ENCODE data around the gene TPM1.

The TPM1 gene

GRCh38 chr15:63072023-63072650 lies 29.6 kb downstream of the TPM1 start:
- DNase-seq (ENCODE audit: low spot score): no peak

DNA sequence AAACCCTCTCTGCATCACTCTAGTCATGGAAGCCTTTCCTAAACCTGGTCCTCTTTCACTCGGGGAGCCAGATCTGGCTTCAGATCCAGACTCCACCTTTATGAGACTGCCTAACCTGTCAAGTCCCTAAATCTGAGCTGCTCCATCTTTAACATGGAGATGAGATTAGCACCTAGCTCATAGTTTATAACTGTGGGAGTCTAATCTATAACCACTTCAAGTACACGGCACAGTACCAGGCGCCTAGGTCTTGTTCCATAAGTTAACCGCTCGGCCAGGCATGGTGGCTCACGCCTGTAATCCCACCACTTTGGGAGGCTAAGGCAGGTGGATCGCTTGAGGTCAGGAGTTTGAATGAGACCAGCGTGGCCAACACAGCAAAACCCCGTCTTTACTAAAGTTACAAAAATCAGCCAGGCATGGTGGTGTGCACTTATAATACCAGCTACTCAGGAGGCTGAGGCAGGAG lies 30.3 kb downstream of the TPM1 start:
- Histone ChIP-seq H3K36me3 (ENCODE audit: low read depth) (peaks cover 32% of the 10 kb centered on the region), H3K27ac (ENCODE audit: poor library complexity, severe bottlenecking) (no peak overlapping the region), H3K4me1 (ENCODE audit: insufficient read depth, poor library complexity, severe bottlenecking) (no peaks in the 10 kb centered on the region), H3K27me3 (ENCODE audit: insufficient read depth, poor library complexity, severe bottlenecking) (no peaks in the 10 kb centered on the region), H3K4me3 (ENCODE audit: severe bottlenecking) (no peak overlapping the region), H3K9me3 (ENCODE audit: severe bottlenecking) (no peaks in the 10 kb centered on the region)
- TF ChIP-seq CTCF (IDR thresholded peaks at IDR 0.05; ENCODE audit: poor library complexity, severe bottlenecking): no peak
- no peak for DNase-seq (ENCODE audit: low spot score)
- ATAC-seq (ENCODE audit: low read depth): peak; percentile 19; the same call in 2 of the 3 replicates

More at GRCh38 chr15:63072023-63072650, 29.6 kb downstream of the TPM1 start:
- no peak overlapping the region for H3K27ac ChIP-seq (ENCODE audit: poor library complexity, severe bottlenecking)
- no peaks in the 10 kb centered on the region for H3K27me3 ChIP-seq (ENCODE audit: insufficient read depth, poor library complexity, severe bottlenecking)
- no peak overlapping the region for H3K4me3 ChIP-seq (ENCODE audit: severe bottlenecking)
- peaks cover 38% of the 10 kb centered on the region for H3K36me3 ChIP-seq (ENCODE audit: low read depth)
- no peak for TF ChIP-seq CTCF (IDR thresholded peaks at IDR 0.05; ENCODE audit: poor library complexity, severe bottlenecking)
- ATAC-seq (ENCODE audit: low read depth): no peak
- no peaks in the 10 kb centered on the region for H3K9me3 ChIP-seq (ENCODE audit: severe bottlenecking)
- no peaks in the 10 kb centered on the region for H3K4me1 ChIP-seq (ENCODE audit: insufficient read depth, poor library complexity, severe bottlenecking)

DNA sequence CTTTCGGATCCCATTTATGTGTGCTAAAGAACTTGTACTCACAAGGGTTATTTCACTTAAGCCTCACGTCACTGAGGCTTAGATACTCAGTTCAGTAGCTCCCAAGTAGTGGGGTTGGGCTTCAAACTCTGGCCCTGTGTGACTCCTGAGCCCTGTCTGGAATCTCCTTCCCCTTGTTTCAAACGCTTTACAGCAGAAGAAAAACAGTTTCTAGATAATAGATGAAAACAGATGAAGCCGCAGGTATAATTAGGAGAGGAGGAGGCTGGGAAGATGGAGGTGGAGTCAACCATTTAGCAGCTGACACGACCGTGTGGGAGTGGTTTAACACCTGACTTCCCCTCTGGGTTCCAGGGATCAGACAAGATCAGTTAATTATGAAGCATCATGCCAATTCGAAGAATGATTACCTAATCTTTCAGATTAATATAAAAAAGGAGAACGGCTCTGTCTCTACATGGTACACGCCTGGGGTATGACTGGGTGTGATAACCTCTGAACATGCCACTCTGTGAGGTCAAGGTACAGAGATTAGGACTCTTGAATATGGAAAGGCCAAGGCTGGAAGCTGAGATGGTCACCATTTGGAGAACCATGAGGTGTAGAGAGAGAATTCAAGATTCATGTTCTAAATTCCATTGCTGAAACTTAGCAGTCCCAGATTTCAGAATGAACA lies 31.1 kb downstream of the TPM1 start:
- DNase-seq (ENCODE audit: low spot score) (no peak), ATAC-seq (ENCODE audit: low read depth) (no peak)
- TF ChIP-seq CTCF (IDR thresholded peaks at IDR 0.05; ENCODE audit: poor library complexity, severe bottlenecking): no peak
- H3K4me3 ChIP-seq (ENCODE audit: severe bottlenecking): no peak overlapping the region
- H3K36me3 ChIP-seq (ENCODE audit: low read depth): peaks cover 24% of the 10 kb centered on the region
- H3K27me3 ChIP-seq (ENCODE audit: insufficient read depth, poor library complexity, severe bottlenecking): no peaks in the 10 kb centered on the region
- no peaks in the 10 kb centered on the region for H3K9me3 ChIP-seq (ENCODE audit: severe bottlenecking)
- H3K27ac ChIP-seq (ENCODE audit: poor library complexity, severe bottlenecking): no peak overlapping the region
- H3K4me1 ChIP-seq (ENCODE audit: insufficient read depth, poor library complexity, severe bottlenecking): no peaks in the 10 kb centered on the region

DNA sequence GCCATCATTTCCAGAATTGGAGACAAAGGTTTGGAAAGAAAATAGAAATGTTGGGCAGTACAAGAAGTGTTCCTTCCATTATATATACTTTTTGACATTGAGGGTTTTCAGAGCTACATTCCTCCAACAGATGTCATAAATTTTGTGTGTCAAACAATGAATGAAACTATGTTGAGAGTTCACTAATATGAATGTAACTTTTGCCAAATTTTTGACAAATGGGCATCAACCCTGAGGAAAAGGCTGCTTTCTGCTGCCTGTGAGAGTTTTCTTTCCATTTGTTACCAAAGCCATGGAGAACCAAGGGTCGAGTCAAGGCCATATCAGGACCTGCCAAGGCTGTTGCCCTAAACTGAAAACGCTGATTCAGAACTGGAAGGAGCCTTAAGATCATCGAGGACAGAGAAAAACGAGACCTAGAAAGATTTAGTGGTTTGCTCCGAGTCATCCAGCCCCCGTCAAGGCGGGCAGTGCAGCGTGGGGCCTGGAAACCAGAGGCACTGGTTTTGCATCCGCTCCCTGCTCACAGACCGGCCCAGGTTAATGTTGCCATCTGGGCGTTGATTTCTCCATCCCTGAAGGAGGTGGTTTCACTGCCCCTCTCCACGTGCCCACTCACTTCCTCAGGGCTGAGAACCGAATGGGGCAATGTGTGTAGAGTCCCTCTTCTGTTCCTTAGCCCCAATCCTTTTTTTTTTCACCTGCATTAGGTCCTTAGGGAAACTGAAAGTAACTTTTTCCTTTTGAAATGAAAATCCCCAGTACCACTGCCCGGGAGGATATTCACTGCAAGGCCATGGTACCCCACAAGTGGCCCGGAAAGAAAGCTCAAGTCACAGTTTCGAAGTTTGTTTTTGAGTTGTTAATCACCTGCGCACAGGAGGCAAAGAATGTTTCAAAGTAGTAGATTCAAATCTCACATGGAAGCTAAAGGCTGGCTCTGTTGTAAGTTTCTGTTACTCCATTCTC lies 32.8 kb downstream of the TPM1 start:
- H3K9me3 ChIP-seq (ENCODE audit: severe bottlenecking): no peaks in the 10 kb centered on the region
- H3K27ac ChIP-seq (ENCODE audit: poor library complexity, severe bottlenecking): no peak overlapping the region
- H3K36me3 ChIP-seq (ENCODE audit: low read depth): peaks cover 14% of the 10 kb centered on the region; the same call in 1 of the 2 replicates
- no peak for TF ChIP-seq CTCF (IDR thresholded peaks at IDR 0.05; ENCODE audit: poor library complexity, severe bottlenecking)
- H3K4me3 ChIP-seq (ENCODE audit: severe bottlenecking): no peak overlapping the region
- ATAC-seq (ENCODE audit: low read depth) (no peak), DNase-seq (ENCODE audit: low spot score) (no peak)
- no peaks in the 10 kb centered on the region for H3K4me1 ChIP-seq (ENCODE audit: insufficient read depth, poor library complexity, severe bottlenecking)
- no peaks in the 10 kb centered on the region for H3K27me3 ChIP-seq (ENCODE audit: insufficient read depth, poor library complexity, severe bottlenecking)

All from RWPE2 (cell line).